A549 (cell line): Measurements from ENCODE around the gene MYH9.

Source experiments
- CBX2 ChIP-seq: fragments of 200-600 bp; sonication (generic); IDR thresholded peaks from 2 replicates; pipeline ENCODE4 v1.6.1; 2016; ENCODE audit warnings: low read depth, mild to moderate bottlenecking, borderline replicate concordance
- CHD2 ChIP-seq: fragments of 150-350 bp; IDR thresholded peaks from 2 replicates; pipeline ENCODE4 v1.6.1; 2014; ENCODE audit warnings: low read length; ENCODE audit not compliant: partially characterized antibody
- CTCF ChIP-seq: fragments of >200 bp; sonication (Bioruptor Twin); formaldehyde crosslinking; IDR thresholded peaks from 3 replicates; pipeline ENCODE4 v1.5.1; 2016
- JUN ChIP-seq, 2 experiments: fragments of >200 bp; sonication (Bioruptor Twin); formaldehyde crosslinking; IDR thresholded peaks; 2 replicates in 1 of 2; 3 replicates in 1 of 2; pipeline ENCODE4 v1.6.1; 2016 to 2017
- MAZ ChIP-seq: fragments of 150-350 bp; IDR thresholded peaks from 2 replicates; pipeline ENCODE4 v1.6.1; 2014; ENCODE audit warnings: antibody characterized with exemption, low read depth, low read length, borderline replicate concordance
- NFE2L2 ChIP-seq: fragments of 150-350 bp; conservative IDR thresholded peaks from 2 replicates; pipeline ENCODE4 v1.6.1; 2014; ENCODE audit warnings: low read length
- POLR2A ChIP-seq: IDR thresholded peaks from 2 replicates; pipeline ENCODE4 v1.6.1; 2012; ENCODE audit warnings: mild to moderate bottlenecking, low read length
- REST ChIP-seq: fragments of 200-600 bp; sonication (generic); IDR thresholded peaks from 2 replicates; pipeline ENCODE4 v1.6.1; 2016; ENCODE audit warnings: antibody characterized with exemption, mild to moderate bottlenecking, moderate library complexity
- RNF2 ChIP-seq: fragments of 200-600 bp; sonication (generic); IDR thresholded peaks from 2 replicates; pipeline ENCODE4 v1.6.1; 2016; ENCODE audit warnings: low read depth, mild to moderate bottlenecking, antibody characterized with exemption, moderate library complexity, borderline replicate concordance
- SMC3 ChIP-seq: fragments of >200 bp; sonication (Bioruptor Twin); formaldehyde crosslinking; IDR thresholded peaks from 3 replicates; pipeline ENCODE4 v1.6.1; 2018; ENCODE audit warnings: inconsistent platforms
- ZFP36 ChIP-seq: fragments of 450-650 bp; IDR thresholded peaks from 2 replicates; pipeline ENCODE4 v1.6.1; 2014; ENCODE audit warnings: borderline replicate concordance; ENCODE audit not compliant: partially characterized antibody
- ZSCAN20 ChIP-seq: fragments of 250-450 bp; sonication (Bioruptor Pico); IDR thresholded peaks from 2 replicates; pipeline ENCODE4 v1.8.0; 2022; ENCODE audit warnings: mild to moderate bottlenecking, moderate library complexity
- TF ChIP-seq, protein P1 (sequence below): IDR thresholded peaks from 2 replicates; pipeline ENCODE4 v1.6.1; 2012
- TF ChIP-seq, protein P2 (sequence below): fragments of 450-650 bp; IDR thresholded peaks from 2 replicates; pipeline ENCODE4 v1.6.1; 2014; ENCODE audit warnings: antibody characterized with exemption

DNA sequence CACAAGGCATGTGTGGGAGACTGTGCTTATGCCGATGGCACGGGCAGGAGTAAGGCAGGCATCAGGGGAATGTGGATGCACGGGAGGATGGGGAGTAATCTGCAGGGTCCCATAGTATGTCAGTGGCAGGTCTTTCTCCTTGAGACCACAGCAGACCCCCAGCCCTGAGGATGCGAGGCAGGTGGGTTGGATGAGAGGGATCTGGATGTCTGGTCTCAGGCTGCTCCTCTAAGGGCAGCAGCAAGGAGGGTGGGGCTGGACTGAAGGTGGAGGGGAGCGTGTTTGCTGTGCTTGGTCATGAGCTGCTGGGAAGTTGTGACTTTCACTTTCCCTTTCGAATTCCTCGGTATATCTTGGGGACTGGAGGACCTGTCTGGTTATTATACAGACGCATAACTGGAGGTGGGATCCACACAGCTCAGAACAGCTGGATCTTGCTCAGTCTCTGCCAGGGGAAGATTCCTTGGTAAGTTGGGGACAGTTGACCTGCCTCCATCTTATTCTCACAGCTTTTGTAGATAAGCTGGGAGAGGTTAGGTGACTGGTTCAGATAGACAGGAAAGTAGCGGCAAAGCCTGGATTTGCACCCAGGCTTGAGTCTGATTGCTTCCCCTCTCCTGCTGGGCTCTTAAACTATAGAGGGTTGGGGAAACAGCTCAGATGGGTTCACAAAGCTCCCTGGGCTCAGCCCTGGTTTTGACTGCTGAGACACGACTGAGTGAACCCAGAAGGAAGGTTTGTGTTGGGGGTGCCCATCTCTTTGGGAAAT lies 134.8 kb downstream of the MYH9 start, which contains the start of gene APOL1:
- TF ChIP-seq, protein P1, sequence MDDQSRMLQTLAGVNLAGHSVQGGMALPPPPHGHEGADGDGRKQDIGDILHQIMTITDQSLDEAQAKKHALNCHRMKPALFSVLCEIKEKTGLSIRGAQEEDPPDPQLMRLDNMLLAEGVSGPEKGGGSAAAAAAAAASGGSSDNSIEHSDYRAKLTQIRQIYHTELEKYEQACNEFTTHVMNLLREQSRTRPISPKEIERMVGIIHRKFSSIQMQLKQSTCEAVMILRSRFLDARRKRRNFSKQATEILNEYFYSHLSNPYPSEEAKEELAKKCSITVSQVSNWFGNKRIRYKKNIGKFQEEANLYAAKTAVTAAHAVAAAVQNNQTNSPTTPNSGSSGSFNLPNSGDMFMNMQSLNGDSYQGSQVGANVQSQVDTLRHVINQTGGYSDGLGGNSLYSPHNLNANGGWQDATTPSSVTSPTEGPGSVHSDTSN: no peak
- TF ChIP-seq ZFP36: no peak
- no peak for TF ChIP-seq REST
- TF ChIP-seq CTCF: no peak
- TF ChIP-seq RNF2: no peak
- TF ChIP-seq POLR2A: no peak
- TF ChIP-seq ZSCAN20 (CRISPR knock-in tag): no peak
- TF ChIP-seq CBX2: no peak
- no peak for TF ChIP-seq MAZ
- no peak for TF ChIP-seq SMC3
- no peak for TF ChIP-seq NFE2L2
- no peak for TF ChIP-seq CHD2
- TF ChIP-seq, protein P2, sequence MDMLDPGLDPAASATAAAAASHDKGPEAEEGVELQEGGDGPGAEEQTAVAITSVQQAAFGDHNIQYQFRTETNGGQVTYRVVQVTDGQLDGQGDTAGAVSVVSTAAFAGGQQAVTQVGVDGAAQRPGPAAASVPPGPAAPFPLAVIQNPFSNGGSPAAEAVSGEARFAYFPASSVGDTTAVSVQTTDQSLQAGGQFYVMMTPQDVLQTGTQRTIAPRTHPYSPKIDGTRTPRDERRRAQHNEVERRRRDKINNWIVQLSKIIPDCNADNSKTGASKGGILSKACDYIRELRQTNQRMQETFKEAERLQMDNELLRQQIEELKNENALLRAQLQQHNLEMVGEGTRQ: no peak
- TF ChIP-seq JUN (IDR thresholded peaks at IDR 0.05): no peak
